CD4-positive, alpha-beta T cell treated with Interferon alpha-2 for 1 hour (primary cell): ENCODE data around the gene BEST1.

Source experiments
- DNase-seq, 2 donors: peaks; one replicate each; pipeline ENCODE4 v3.0.0-alpha.2; 2020 to 2022

Gene BEST1

DNA sequence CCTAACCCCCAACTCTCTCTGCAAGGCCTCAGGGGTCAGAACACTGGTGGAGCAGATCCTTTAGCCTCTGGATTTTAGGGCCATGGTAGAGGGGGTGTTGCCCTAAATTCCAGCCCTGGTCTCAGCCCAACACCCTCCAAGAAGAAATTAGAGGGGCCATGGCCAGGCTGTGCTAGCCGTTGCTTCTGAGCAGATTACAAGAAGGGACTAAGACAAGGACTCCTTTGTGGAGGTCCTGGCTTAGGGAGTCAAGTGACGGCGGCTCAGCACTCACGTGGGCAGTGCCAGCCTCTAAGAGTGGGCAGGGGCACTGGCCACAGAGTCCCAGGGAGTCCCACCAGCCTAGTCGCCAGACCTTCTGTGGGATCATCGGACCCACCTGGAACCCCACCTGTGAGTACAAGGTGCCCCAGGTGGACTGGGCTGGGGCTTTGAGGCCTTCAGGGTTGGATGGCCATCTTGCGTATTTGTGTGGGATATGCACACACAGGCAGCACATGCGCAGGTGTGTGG lies at the start of gene BEST1:
TSS of gene BEST1 (plus strand) at position 317 of the 513 bp plus-strand sequence. CDS start 1,456 bp downstream, outside the sequence.
- DNase-seq: no peak

DNA sequence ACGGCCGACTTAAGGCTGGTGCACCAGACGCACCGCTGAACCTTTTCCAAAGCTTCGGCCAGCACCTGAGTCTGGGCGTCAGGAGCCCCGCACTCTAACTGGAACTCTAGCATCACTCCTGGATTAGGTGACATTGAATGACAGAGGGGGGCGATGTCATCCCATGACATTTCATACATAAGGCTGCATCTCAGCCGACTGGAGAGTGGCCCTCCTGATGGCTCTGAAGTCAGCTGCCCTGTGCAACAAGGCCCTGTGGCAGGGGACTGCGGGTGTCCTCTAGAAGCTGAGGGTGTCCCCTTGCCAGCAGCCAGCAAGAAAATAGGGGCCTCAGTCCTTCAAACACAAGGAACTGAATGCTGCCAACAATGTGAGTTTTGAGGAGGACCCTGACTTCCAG lies 48.8 kb upstream of the BEST1 start:
- no peak for DNase-seq

DNA sequence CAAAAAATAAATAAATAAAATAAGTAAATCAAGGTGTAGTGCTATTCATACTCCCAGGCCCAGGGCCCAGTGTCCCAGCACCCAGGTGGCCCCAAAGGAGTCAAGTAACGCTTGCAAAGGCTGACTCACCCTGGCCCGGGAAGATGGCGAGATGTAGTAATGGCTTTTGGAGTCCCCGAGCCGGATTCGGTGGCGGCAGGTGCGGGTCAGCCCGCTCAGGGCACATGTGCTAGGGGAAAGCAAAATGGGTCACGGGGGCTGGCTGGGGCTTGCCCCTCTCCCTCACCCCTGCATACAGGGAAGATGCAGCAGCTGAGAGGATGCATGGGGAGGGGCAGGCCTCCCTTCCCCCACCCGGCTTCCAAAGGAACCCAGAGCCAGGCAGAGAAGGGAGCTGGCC lies 47.8 kb upstream of the BEST1 start:
- DNase-seq: no peak

DNA sequence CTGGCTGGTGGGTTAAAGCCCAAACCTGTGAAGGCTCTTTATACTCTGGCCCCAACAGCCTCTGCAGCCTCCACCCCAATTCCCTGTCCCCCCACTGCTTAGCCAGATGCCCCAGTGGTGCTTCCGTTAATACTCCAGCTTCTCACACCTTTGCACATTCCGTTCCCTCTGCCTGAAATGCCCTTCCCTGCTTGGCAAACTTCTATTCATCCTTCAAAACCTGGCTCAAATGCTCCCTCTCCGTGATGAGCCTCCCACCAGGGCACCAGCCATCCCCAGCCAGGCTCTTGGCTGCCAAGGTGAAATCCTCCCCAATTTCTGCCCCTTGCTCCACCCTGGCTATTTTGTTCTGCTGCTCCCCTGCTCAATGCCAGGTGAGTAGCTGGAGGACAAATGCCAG lies 46.3 kb upstream of the BEST1 start:
- DNase-seq: no peak

DNA sequence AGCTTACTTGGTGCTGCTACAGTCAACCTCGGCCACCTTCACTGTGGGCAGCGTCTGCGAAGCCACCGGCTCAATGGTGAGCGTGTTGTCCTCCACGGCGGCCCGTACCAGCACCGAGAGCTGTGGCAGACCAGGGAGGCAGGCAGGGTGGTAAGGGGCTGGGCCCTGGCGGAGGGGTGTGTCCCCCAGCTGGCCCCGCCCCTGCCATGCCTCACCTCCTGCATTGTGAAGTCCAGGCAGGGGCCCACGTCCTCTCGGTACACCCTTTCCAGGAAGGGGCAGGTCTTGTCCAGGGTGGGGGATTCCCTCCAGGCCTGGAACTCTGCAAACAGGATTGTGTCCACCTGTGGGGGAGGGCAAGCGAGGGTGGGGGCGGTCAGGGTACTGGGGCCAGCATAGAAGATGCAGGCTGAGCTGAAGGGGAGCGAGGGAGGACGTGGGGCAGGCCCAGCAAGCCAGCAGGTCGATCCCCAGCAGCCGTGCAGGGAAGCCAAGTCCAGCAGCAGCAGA lies 45.6 kb upstream of the BEST1 start:
- no peak for DNase-seq

DNA sequence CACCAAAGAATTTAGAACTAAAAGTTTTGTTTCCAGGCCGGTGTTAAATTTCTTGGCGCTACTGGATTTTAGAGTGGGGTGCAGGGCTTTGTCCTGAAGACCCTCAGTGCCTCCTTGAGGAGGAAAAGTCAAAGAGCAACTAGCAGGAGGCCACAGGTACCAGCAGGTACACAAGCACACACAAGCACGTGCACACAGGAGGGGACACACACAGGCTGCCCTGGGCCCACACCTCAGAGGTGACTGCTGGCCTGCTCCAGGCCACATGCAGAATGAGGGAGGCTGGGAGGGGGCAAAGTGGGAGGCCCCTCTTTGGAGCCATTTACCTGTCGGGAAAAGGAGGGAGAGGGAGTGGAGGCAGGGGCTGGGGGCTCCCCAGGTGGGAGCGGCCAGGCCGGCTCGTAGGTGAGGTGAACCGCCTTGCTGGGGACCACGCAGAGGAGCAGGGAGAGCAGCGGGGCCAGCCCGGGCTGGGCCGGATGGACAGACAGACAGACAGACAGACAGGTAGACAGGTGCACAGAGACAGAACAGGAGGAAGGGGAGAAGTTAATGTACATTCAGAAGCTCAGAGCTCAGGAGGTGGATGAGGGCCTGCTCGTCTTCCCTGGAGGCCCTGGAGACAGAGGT lies 45.0 kb upstream of the BEST1 start:
- no peak for DNase-seq

DNA sequence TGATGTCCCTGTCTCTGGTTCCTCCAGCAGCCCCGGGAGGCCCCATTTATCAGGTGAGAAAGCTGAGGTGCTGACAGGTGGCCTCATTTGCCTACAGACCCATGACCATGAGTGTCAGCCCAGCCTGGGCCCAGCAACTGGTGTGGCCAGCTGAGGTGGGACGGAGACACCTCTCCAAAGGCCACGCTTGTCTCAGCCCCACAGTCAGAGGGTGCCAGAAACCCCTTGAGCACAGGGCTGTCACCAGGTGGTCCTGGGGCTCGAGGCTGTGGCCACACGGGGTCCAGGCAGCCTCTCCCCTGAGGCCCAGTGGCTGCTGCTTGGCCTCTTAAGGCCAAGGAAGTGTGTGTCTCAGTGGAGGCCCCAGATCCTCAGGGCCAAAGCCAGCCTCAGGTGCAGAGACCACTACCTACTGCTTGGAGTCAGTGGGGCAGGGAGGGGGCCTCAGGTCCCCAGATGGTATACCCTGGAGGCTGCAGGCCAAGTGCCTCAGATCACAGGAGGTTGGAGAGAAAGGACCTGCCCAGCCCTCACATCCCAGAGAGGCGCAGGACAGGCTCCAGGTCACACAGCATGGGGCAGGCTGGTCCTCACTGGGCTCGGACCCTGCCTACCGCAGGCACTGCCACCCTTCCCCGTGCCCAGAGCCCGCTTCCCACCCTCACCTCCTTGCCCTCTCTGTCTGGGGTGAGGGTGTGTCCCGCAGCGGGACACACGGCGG lies 44.2 kb upstream of the BEST1 start:
- DNase-seq: no peak

DNA sequence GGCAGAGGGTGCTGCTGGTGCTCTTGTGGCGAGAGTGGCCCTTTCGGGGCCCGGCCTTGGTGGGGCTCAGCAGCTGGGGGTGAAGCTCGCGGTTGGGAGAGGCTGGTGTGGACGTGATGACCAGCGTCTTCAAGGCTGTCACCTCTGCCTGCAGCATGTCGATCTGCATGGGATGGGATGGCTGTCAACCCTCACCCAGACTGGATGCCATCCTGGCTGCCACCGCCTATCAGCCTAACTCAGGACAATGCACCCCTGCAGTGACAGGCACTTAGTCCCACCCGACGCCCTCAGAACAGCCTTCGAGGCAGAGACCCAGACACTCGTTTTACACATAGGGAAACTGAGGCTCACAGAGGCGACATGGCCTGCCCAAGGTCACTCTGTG lies 43.6 kb upstream of the BEST1 start:
- no peak for DNase-seq

DNA sequence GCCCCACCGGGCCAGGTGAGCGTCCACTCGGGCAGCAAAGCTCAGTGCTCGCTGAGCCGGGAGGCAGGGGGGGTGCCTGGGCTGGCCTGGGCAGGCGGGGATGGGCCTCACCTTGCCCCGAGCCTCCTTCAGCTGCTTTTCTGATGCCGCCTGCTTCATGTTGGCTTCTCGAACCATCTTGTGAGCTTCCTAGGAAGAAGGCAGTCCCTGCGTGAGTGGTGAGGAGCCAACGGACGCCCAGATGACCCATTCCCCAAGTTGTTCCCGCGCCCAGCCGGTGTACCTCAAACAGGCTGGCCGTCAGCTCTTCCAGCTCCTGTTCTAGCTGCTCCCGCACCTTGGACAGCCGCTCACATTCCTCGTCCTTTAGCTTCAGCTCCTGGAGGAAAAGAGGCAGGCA lies 42.9 kb upstream of the BEST1 start:
- no peak for DNase-seq

DNA sequence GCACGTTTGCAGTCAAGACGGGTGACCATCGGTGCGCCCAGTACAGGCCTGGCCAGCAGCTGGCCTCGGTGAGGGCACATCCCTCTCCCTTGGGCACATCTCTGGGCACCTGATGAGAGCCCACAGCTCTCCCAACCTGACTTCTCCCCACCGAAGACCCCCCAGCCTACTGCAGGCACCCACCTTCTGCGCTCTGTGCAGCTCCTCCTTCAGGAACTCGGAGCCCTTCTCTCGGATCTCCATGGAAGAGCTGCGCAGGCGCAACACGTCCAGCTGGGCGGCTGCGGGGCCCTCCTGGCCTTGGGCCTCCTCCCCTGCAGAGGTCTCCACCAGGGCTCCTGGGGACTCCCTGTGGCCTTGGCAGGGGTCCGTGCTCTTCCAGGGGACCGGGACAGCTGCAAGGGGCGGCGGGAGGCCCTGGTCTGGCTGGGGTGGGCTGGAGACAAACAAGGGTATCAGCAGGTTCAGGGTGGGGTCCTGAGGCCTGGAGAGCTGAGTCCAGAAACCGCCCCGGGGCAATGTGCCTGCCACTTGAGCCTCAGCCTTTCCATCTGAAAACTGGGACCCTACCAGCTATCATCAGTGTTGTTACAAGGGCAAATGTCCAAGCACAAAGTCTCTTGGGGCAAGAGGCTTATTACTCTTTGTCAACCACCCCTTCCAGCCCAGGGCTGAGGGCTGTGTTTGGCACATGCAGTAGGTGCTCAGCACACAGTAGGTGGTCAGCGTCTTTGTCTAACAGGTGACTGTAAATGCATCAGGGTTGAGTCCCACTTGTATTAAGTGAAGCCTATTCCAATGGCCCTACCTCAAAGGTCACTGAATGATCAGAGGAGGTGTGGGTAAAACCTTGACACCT lies 42.1 kb upstream of the BEST1 start:
- DNase-seq: no peak

DNA sequence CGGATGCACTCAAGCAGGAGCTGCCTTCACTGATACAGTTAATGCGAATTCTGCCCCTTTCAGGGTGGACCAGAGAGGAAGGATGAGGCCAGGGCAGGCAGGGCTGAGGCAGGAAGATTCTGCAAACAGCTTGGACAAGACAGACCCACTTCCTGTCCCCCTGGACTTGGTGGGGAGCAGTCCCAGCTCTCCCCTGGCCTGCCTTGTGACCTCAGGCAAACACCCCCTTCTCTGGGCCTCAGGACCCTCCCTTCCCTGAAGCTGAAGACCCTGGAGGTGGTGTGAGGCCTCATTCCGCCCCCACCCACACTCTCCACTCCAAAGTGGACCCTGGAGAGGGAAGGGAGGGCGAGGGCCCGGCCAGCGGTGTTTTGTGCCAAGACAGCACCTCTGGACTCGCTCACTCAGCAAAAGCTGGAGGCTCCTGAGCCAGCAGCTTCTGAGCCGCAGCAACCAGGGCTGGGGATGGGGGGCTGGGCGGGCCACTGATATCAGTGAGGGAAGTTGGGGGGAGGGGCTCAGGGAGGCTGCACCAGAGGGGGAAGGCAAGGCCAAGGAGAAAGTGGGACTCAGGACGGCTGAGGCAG lies 41.3 kb upstream of the BEST1 start:
- DNase-seq: no peak

DNA sequence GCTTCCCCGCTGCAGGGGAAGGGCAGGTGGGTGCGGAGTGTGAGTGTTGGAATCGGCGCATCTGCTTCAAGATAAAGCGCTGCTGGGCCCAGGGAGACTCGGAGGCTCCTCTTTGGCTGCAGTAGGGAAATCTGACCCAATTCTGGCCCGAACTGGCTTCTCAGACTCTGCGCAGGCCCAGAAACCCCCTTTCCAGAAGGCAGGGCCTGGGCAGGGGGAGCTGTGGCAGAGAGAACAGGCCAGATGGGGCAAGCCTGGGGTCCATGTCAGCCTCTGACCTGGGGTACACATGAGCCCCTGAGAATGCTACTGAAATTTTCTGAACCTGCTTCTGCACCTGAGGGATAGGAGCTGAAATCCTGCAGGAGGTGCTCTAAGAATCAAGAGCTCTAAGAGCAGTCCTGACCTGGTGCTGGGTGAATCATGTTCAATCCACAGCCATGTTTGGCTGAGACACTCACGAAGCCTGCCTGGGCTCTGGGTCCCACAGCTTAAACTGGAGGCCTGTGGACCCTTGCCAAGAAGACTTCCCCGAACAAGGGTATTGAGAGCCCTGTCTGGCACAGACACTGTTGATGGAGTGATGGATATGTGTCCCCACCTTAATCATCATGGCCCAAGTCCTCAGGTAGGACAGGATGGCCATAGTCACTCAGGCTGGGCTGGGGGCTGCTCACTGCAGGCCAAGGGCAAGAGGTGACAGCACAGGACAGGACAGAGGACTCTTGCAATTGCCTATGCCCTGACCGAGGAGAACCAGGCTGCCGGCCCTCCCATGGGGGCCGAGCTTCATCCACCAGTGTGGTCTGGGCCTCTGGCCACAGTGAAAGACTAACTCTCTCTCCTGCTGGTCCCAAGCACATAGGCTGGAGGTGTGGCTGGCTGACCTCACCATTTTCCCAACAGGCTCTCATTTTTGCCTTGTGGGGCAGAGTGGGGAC lies 39.7 kb upstream of the BEST1 start:
- DNase-seq: no peak

DNA sequence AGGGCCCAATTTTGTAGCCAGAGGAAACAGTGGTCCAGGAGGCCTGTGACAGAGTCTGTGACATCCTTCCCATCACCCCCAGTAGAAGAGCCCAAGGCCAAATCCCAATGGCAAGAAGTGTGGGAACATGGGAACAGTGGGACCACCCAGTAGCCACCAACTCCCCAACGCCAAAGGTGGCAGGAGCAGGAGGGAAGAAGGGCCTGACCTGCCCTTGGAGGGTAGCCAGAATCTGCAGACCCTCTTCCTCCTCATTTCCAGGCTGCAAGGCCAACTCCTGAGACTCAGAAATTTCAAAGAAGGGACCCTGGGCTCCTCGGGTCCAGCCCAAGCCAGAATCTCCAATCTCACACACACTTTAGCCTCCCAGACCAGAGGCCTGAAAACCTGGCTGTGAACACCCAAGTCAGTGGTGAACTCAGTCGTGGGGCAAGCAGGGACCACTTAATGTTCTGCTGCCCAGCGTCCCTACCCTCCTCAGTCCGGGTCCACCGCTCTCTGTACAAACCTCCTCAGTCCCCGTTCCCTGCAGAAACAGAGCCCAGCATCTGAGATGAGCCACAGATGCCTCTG lies 38.9 kb upstream of the BEST1 start:
- no peak for DNase-seq

DNA sequence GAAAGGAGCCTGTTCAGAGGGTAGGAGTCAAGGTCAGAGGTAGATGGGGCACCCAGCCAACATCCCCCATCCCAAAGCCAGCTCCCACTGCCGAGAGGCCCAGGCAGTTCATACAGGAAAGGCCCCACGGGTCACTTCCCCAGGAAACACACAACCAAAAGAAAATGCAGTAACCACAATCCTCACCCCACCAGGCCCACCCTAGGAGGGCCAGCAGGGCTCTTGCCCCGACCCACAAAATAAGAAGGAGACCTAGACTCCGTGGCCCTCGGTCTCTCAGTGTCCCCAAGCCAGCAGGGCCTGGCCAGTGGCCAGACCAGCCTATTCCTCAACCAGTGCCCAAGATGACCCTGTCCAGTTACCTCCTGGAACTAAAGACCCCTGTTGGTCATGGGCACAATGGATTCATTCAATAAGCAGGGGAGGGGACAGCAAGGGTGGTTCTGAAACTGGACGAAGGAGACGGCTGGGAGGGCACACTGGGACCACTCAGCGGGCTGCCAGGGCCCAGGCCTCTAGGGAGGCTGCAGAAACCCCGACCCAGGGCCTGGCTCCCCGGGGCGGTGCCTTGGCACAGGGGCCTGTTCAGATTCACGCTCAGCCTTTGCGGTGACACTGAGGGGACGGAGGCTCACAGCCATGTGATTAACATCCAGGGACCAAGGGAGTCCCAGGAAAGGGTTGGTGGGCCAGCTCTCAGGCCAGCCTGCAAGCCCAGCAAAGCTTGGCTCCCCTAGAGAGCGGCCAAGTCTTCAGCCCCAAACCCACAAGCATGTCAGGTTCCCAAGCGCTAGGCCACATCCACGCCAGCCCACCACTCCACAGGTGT lies 38.2 kb upstream of the BEST1 start:
- no peak for DNase-seq

DNA sequence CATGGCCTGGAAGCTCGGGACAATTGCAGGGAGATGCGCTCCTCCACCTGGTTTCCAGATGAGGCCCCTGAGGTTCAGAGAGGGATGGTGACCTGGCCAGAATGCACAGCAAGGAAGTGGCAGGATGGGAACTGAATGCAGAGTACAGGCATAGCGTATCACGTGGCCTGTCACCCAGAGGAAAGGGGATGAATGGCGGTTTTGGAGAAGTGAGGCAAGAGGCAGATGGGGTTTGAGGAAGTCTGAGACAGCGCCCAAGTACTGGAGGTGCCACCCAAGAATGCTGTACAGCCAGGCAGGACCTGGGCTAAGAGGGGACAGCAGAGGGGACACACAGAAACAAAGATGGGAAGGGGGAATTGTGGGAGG lies 37.6 kb upstream of the BEST1 start:
- DNase-seq: peak; percentile 16 to 60

DNA sequence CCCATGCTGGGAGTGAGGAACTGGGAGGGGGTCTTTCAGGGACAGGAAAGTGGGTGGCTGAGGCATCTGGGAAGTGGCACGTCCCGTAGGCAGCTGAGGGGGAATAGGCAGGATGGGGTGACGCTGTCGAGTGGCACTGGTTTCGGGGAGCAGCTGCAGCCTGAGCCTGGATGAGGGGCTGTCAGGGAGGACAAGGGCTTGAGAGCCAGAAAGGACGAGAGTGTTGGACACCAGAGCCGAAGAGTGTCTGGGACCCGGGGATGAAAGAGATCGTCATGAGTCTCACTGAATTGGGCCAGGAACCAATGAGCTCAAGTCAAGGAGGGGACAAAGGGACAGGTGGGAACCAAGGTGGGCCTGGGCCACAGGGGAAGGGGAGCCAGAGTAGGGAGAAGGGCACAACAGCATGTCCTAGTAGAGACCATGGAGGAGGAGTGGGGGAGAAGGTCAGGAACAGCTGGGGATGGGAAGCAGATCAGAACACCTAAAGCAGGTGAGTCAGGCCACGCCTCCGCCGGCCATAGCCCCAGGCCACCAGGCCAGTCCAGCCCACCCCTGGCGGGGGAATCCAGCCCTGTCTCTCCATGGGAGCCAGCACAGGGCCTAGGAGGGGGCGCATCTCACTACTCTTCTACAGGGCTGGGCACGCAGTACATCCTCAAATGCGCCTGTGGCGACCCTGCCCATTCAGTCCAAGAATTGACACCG lies 37.0 kb upstream of the BEST1 start:
- no peak for DNase-seq

DNA sequence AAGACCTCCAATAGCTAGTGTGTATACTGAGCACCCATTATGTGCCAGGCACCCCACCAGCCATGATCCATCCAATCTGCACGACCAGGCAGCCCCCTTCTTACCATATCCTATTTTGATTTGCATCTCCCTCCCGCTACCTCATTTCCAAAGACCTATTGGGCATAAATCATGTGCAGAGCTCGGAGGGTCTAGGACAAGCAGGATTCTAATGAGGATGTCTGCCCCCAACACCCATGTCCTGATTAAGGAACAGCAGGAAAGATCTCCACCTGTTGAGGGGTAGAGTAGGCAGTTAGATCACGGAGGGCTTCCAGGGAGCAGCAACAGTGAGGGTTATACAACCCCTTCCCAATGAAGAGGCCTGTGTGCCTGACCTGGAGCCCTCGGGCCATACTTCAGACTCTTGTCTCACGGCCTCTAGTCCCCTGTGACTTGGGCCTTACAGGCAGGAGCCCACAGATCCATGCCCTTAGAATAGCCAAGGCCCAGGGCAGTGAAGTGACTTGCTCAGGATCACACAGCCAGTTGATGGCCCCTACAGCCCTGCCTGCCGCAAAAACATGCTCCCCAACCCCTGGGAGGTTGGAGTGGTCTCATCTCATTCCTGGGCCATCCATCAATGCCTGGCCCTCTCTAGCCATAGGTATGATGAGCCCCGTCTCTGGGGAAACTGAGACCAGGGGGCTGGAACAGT lies 36.3 kb upstream of the BEST1 start:
- no peak for DNase-seq

DNA sequence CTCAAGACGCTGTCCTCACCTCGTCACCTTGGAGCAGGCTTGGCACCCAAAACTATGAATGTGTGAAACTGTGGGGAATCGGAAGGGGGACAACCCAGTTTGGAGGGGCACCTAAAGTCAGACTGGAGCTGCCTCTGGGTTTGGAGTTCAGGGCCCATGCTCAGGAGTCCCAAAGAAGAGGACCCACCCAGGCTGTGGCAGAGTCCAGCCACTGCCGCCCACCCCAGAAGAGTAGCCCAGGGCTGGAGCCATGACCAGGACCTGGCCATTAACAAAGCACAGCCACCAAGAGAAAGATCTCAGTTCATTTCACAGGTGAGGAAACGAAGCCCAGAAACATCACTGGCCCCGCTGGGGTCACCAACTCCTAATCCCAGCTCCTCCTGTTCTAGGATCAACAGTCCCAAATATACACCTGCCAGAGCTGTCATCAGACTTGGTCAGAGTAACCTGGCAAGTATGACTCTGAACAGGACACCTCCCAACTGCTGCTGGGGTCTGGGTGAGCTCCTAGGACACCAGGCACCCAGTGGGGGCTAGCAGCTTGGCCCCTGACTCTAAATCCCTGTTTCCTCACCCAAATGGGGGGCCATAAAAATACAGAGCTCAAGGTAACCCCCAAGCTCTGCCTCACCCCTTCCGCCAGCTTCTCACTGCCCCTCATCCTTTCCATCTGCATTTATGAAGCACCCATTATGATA lies 35.5 kb upstream of the BEST1 start:
- DNase-seq: no peak
